NT2/D1 (cell line): ENCODE data around the gene RNGTT.

Experiments
- YY1 ChIP-seq: IDR thresholded peaks from 2 replicates; pipeline ENCODE4 v1.6.1; 2011; ENCODE audit not compliant: insufficient read length, insufficient read depth
- ZNF274 ChIP-seq: IDR thresholded peaks from 2 replicates; pipeline ENCODE4 v1.6.1; 2011; ENCODE audit warnings: mild to moderate bottlenecking, low read depth, low read length

- no peak for TF ChIP-seq YY1
- TF ChIP-seq ZNF274, result no peak
These were observed 44.4 kb downstream of the RNGTT start for GRCh38 chr6:88919032-88919431.
